Measurements from ENCODE around the gene AR.

DNA sequence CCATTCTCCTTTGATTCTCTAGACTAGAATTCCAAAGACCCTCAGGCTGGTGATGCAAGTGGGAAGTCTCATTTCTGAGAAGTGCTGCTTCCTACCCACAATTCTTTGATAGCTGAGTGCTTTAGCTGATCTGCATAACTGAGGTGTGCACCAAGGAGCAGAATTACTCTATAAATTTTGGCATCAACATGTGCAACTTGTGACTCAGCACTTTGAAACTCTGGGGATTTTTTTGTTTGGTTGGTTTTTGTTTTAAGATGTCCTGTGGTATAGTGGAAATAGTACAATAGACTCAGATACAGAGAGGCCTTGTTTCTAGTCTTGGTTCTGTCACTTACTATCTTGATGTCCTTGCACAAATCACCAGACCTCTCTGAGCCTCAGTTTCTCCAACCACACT lies 148.4 kb downstream of the AR start:
- TF ChIP-seq POLR2A (IDR thresholded peaks at IDR 0.05) = no peak
- TF ChIP-seq, protein P1, sequence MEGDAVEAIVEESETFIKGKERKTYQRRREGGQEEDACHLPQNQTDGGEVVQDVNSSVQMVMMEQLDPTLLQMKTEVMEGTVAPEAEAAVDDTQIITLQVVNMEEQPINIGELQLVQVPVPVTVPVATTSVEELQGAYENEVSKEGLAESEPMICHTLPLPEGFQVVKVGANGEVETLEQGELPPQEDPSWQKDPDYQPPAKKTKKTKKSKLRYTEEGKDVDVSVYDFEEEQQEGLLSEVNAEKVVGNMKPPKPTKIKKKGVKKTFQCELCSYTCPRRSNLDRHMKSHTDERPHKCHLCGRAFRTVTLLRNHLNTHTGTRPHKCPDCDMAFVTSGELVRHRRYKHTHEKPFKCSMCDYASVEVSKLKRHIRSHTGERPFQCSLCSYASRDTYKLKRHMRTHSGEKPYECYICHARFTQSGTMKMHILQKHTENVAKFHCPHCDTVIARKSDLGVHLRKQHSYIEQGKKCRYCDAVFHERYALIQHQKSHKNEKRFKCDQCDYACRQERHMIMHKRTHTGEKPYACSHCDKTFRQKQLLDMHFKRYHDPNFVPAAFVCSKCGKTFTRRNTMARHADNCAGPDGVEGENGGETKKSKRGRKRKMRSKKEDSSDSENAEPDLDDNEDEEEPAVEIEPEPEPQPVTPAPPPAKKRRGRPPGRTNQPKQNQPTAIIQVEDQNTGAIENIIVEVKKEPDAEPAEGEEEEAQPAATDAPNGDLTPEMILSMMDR (IDR thresholded peaks at IDR 0.05) = no peak
